Fibroblast of lung (primary cell): ENCODE data around the gene SEC23IP. TPM values are rescaled to one million over a fixed set of nuclear protein-coding genes. Genes with fewer than 3 reads are reported as not detected.

Experiments used
- DNase-seq, 2 donors: peaks; one replicate each; pipeline versions ENCODE4 v3.0.0 to v3.0.0-alpha.2; 2010; ENCODE audit warnings: low read depth in 2 of 2
- H2AFZ ChIP-seq: 2 replicates; pipeline ENCODE4 v1.5.1; 2012; ENCODE audit warnings: low read length, control low read depth, inconsistent platforms
- H3K27ac ChIP-seq: 2 replicates; pipeline ENCODE4 v1.5.1; 2011; ENCODE audit warnings: low read length, control low read depth; ENCODE audit not compliant: insufficient read depth
- H3K27me3 ChIP-seq: 2 replicates; pipeline ENCODE4 v1.5.1; 2011; ENCODE audit warnings: mild to moderate bottlenecking, low read length; ENCODE audit not compliant: control insufficient read depth, insufficient read depth
- H3K36me3 ChIP-seq: 2 replicates; pipeline ENCODE4 v1.5.1; 2011; ENCODE audit warnings: low read length; ENCODE audit not compliant: control insufficient read depth, insufficient read depth
- H3K4me1 ChIP-seq: 2 replicates; pipeline ENCODE4 v1.5.1; 2011; ENCODE audit warnings: low read length; ENCODE audit not compliant: control insufficient read depth, insufficient read depth; ENCODE audit errors: extremely low read depth
- H3K4me2 ChIP-seq: 2 replicates; pipeline ENCODE4 v1.5.1; 2011; ENCODE audit warnings: low read length, control low read depth; ENCODE audit not compliant: insufficient read depth; ENCODE audit errors: extremely low read depth
- H3K4me3 ChIP-seq, 4 experiments: fragments of 200-600 bp in 1 of 4; sonication (generic) in 1 of 4; replicated peaks in 1 of 4; 2 replicates each; pipeline ENCODE4 v1.5.1; 2011 to 2016; ENCODE audit warnings: low read length in 4 of 4, low read depth in 3 of 4, mild to moderate bottlenecking in 3 of 4, control low read depth in 2 of 4, inconsistent platforms in 1 of 4, mixed read lengths in 1 of 4; ENCODE audit not compliant: insufficient read depth in 1 of 4; ENCODE audit errors: control extremely low read depth in 1 of 4
- H3K79me2 ChIP-seq: 2 replicates; pipeline ENCODE4 v1.5.1; 2012; ENCODE audit warnings: mild to moderate bottlenecking, low read length, inconsistent platforms; ENCODE audit not compliant: control insufficient read depth, insufficient read depth
- H3K9ac ChIP-seq: 2 replicates; pipeline ENCODE4 v1.5.1; 2011; ENCODE audit warnings: mild to moderate bottlenecking, low read length, control low read depth; ENCODE audit not compliant: insufficient read depth
- H3K9me3 ChIP-seq: 2 replicates; pipeline ENCODE4 v1.5.1; 2012; ENCODE audit warnings: low read depth, low read length; ENCODE audit not compliant: control insufficient read depth, insufficient read depth
- H4K20me1 ChIP-seq: 2 replicates; pipeline ENCODE4 v1.5.1; 2011; ENCODE audit warnings: low read length; ENCODE audit not compliant: control insufficient read depth, insufficient read depth; ENCODE audit errors: extremely low read depth
- EZH2 ChIP-seq: IDR thresholded peaks from 2 replicates; pipeline ENCODE4 v1.5.1; 2012; ENCODE audit warnings: low read length, control low read depth, mild to moderate bottlenecking; ENCODE audit errors: missing control alignments
- polyA plus RNA-seq, 2 donors: library from polyadenylated mRNA; depleted of rRNA in 1 of 2; stranded (reverse) in 1 of 2; unstranded in 1 of 2; fragments of >200 nt; gene quantifications; 2 replicates each; pipeline ENCODE4 v1.2.1, GENCODE V29; 2011 to 2012; ENCODE audit warnings: missing spikeins in 1 of 2
- total RNA-seq: library from RNA; depleted of rRNA; stranded (reverse); fragments of >200 nt; gene quantifications from 2 replicates; pipeline ENCODE4 v1.2.1, GENCODE V29; 2014
- TF ChIP-seq, protein P1 (sequence below), 2 donors: IDR thresholded peaks in 1 of 2; conservative IDR thresholded peaks in 1 of 2; 1 replicate in 1 of 2; 2 replicates in 1 of 2; pipeline ENCODE4 v1.5.1; 2011 to 2012; ENCODE audit warnings: low read length in 2 of 2, control low read depth in 1 of 2, inconsistent platforms in 1 of 2, low read depth in 1 of 2, mild to moderate bottlenecking in 1 of 2

SEC23IP gene
- total and polyA plus RNA-seq, 2 donors (not counting 1 experiment from before 2014, with no cell fraction given), result 16.3 to 47.1 TPM

DNA sequence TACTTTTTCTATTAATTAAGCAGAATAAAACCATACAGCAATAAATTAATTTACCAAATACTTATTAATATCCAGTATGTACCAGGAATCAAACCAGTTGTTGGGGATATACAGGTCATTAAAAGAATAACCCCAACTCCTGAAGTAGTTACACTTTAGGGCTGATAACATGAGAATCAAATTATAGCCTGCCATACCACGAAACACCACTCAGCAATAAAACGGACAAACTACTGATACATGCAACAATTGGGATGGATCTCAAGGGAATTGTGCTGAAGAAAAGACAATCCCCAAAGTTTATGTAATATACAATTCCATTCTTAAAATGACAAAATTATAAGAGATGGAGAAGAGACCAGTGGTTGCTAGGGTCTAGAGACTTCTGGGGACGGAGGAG, 42.6 kb upstream of the SEC23IP start:
- no peak overlapping the region for H3K4me2 ChIP-seq
- peaks cover 4% of the 10 kb centered on the region for H3K4me1 ChIP-seq

DNA sequence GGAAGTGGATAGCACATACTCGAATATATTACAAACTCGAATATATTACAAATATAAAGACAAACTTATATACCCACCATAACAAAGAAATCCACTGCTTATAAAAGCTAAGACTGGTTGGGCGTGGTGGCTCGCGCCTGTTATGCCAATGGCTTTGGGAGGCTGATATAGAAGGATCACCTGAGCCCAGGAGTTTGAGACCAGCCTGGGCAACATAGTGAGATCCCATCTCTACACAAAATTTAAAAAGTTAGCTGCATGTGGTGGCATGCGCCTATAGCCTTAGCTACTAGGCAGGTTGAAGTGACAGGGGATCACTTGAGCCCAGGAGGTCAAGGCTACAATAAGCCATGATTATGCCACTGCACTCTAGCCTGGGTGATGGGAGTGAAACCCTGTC, 40.3 kb upstream of the SEC23IP start:
- Histone ChIP-seq H3K9me3 (no peaks in the 10 kb centered on the region), H3K36me3 (peaks cover 15% of the 10 kb centered on the region), H3K79me2 (no peaks in the 10 kb centered on the region)

More for the DNA sequence above, 42.6 kb upstream of the SEC23IP start:
- DNase-seq, result no peak
- no peak overlapping the region for H3K9ac ChIP-seq
- H3K27ac ChIP-seq, result no peak overlapping the region
- H3K79me2 ChIP-seq, result no peaks in the 10 kb centered on the region
- H3K27me3 ChIP-seq, result no peaks in the 10 kb centered on the region
- H3K36me3 ChIP-seq, result peaks cover 14% of the 10 kb centered on the region
- no peaks in the 10 kb centered on the region for H3K9me3 ChIP-seq
- H3K4me3 ChIP-seq, result no peak overlapping the region
- no peaks in the 10 kb centered on the region for H4K20me1 ChIP-seq
- TF ChIP-seq EZH2, result no peak
- TF ChIP-seq, protein P1, sequence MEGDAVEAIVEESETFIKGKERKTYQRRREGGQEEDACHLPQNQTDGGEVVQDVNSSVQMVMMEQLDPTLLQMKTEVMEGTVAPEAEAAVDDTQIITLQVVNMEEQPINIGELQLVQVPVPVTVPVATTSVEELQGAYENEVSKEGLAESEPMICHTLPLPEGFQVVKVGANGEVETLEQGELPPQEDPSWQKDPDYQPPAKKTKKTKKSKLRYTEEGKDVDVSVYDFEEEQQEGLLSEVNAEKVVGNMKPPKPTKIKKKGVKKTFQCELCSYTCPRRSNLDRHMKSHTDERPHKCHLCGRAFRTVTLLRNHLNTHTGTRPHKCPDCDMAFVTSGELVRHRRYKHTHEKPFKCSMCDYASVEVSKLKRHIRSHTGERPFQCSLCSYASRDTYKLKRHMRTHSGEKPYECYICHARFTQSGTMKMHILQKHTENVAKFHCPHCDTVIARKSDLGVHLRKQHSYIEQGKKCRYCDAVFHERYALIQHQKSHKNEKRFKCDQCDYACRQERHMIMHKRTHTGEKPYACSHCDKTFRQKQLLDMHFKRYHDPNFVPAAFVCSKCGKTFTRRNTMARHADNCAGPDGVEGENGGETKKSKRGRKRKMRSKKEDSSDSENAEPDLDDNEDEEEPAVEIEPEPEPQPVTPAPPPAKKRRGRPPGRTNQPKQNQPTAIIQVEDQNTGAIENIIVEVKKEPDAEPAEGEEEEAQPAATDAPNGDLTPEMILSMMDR (conservative IDR thresholded peaks at IDR 0.05 in 1 of 2, IDR thresholded peaks at IDR 0.05 in 1 of 2; ENCODE audit: low read depth in 1 of 2, low read length in 2 of 2), result no peak
- H2AFZ ChIP-seq, result no peak overlapping the region

DNA sequence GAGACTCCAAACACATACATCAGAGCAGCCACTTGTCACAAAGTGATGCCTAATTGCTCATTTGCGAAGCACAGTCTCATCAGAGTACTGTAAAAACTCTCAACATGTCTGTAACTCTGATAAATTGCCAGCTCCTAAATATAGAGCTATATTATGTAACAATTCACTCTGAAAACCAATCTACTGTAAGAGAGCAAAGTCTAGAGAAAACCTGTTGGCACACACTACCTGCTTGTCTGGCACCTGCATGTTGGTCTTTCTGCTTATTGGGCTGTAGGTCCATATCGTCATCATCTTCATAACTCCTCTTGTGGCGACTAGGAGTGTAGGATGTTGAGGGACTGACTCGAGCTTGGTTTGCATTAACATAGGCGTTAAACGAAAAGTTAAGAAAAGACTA, 39.7 kb upstream of the SEC23IP start:
- H3K36me3 ChIP-seq, result peaks cover 15% of the 10 kb centered on the region
- TF ChIP-seq, protein P1 (conservative IDR thresholded peaks at IDR 0.05 in 1 of 2, IDR thresholded peaks at IDR 0.05 in 1 of 2; ENCODE audit: low read depth in 1 of 2, low read length in 2 of 2), result no peak
- TF ChIP-seq EZH2, result no peak
- no peak overlapping the region for H3K27ac ChIP-seq

More for the DNA sequence above, 40.3 kb upstream of the SEC23IP start:
- peaks cover 4% of the 10 kb centered on the region for H3K4me1 ChIP-seq
- TF ChIP-seq, protein P1 (conservative IDR thresholded peaks at IDR 0.05 in 1 of 2, IDR thresholded peaks at IDR 0.05 in 1 of 2; ENCODE audit: low read depth in 1 of 2, low read length in 2 of 2), result no peak
- TF ChIP-seq EZH2, result no peak
- no peak overlapping the region for H2AFZ ChIP-seq
- no peak overlapping the region for H3K4me3 ChIP-seq
- H3K4me2 ChIP-seq, result no peak overlapping the region
- no peak overlapping the region for H3K9ac ChIP-seq
- no peaks in the 10 kb centered on the region for H4K20me1 ChIP-seq
- H3K27me3 ChIP-seq, result no peaks in the 10 kb centered on the region
- H3K27ac ChIP-seq, result no peak overlapping the region
- no peak for DNase-seq

More for the DNA sequence above, 39.7 kb upstream of the SEC23IP start:
- Histone ChIP-seq H3K4me2 (no peak overlapping the region), H3K27me3 (no peaks in the 10 kb centered on the region), H3K4me1 (peaks cover 4% of the 10 kb centered on the region), H3K79me2 (no peaks in the 10 kb centered on the region), H3K9me3 (no peaks in the 10 kb centered on the region), H3K9ac (no peak overlapping the region), H4K20me1 (no peaks in the 10 kb centered on the region), H3K4me3 (no peak overlapping the region), H2AFZ (no peak overlapping the region)
- DNase-seq, result no peak
